ENCODE measurements around the gene THSD4. TPM values are rescaled to one million over a fixed set of nuclear protein-coding genes. Genes with fewer than 3 reads are reported as not detected.
A peak's percentile ranks its signal among the peaks of the same experiment; 100 is the strongest.

Gene THSD4
- total and polyA plus RNA-seq, 2 of the 8 experiments (the other 6 are each of a cell fraction or from before 2014, with no cell fraction given) = 2.5 to 6.2 TPM

DNA sequence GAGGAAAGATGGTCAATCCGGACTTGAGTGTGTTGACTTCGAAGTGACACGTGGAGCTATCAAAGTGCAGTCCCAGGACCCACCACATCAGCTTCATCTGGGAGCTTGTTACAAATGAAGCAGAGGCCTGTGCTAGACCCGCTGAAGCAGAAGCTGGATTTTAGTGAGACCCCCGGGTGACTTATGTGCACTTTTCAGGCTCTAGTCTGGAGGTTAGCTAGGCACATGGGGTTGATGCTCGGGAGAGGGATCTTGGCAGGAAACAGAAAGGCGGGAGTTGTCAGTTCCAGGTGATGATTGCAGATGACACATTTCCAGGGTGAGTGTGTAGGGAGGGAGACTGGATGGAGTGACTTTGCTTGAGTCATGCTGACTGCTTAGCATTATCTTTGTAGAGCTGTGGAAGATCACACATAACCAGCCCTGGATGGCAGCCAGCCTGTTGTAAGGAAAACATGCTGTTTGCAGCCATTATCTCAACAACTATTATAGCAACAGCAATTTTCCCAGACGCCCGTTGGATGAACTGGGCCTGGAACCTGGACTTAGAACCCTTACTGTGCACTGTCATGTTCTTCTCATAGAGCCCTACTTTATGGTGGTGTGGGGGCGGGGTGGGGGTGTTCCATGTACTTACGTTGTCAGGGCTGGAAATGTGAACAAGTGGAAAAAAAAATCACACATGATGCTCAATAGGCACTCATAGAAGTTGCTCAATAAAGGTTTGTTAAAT is 122.4 kb downstream of the THSD4 start:
- Histone ChIP-seq H2AFZ (ENCODE audit: low read length) (no peak overlapping the region), H2BK12ac (ENCODE audit: low read depth, low read length) (0 out of 2 replicates have a peak overlapping the region, but pooled peaks have one; percentile 3), H3K4me2 (ENCODE audit: insufficient read depth in 1 of 2, low read depth in 2 of 2, low read length in 2 of 2) (no peak overlapping the region), H3K23ac (ENCODE audit: insufficient read length) (no peak overlapping the region), H4K8ac (ENCODE audit: extremely low read depth, insufficient read depth, low read length) (no peak overlapping the region), H4K5ac (ENCODE audit: insufficient read length, low read depth, low read length) (no peak overlapping the region), H4K20me1 (replicated peaks in 1 of 2; ENCODE audit: control insufficient read depth in 1 of 2, insufficient read depth in 2 of 2, low read length in 2 of 2) (no peaks in the 10 kb centered on the region), H3K79me2 (ENCODE audit: control insufficient read depth in 1 of 2, insufficient read depth in 2 of 2, low read length in 2 of 2) (no peaks in the 10 kb centered on the region), H3K9me3 (ENCODE audit: insufficient read depth in 2 of 2, low read depth in 1 of 2, low read length in 1 of 2) (no peaks in the 10 kb centered on the region), H3K56ac (replicated peaks; ENCODE audit: insufficient read length, low read depth, low read length) (no peak overlapping the region), H3K27me3 (replicated peaks in 1 of 4; ENCODE audit: control insufficient read depth in 3 of 4, extremely low read depth in 1 of 4, insufficient read depth in 3 of 4, low read length in 3 of 4) (no peaks in the 10 kb centered on the region), H3K14ac (ENCODE audit: insufficient read length) (no peak overlapping the region), H2AK5ac (ENCODE audit: low read depth, low read length) (no peak overlapping the region), H2BK15ac (ENCODE audit: low read length) (no peak overlapping the region), H3K4ac (replicated peaks; ENCODE audit: insufficient read length, low read depth, low read length) (no peak overlapping the region), H3K18ac (ENCODE audit: extremely low read depth, low read length) (no peak overlapping the region), H3K79me1 (ENCODE audit: low read depth, low read length) (no peaks in the 10 kb centered on the region), H3K4me1 (replicated peaks in 1 of 4; ENCODE audit: control insufficient read depth in 3 of 4, insufficient read depth in 4 of 4, low read length in 3 of 4) (peaks cover 0 to 8% (median 3%) of the 10 kb centered on the region in 4 experiments; a peak in 3 of 7 replicates), H3K23me2 (ENCODE audit: low read depth, low read length) (no peaks in the 10 kb centered on the region), H3K36me3 (ENCODE audit: control insufficient read depth in 2 of 4, insufficient read depth in 4 of 4, low read length in 3 of 4) (no peaks in the 10 kb centered on the region; a peak in 1 of 8 replicates), H3K9ac (replicated peaks in 1 of 4; ENCODE audit: extremely low read depth in 1 of 4, low read depth in 3 of 4, low read length in 3 of 4) (no peak overlapping the region), H3K27ac (ENCODE audit: low read depth, low read length) (no peak overlapping the region), H2BK5ac (ENCODE audit: low read depth, low read length) (no peak overlapping the region), H2BK120ac (replicated peaks; ENCODE audit: low read depth, low read length) (no peak overlapping the region), H3K4me3 (ENCODE audit: extremely low read depth in 1 of 4, insufficient read depth in 2 of 4, low read depth in 3 of 4, low read length in 4 of 4) (no peak overlapping the region), H4K91ac (replicated peaks; ENCODE audit: insufficient read length, low read length) (peak overlapping the region; percentile 26), H2BK20ac (ENCODE audit: low read length) (no peak overlapping the region)
- ChIA-PET CTCF (ENCODE audit: partially characterized antibody) (interaction anchor here (1.4 kb wide), 1 partner anchor 130 kb away, joined by 3 read pairs; no protein-coding TSS in a partner anchor), POLR2A (ENCODE audit: partially characterized antibody) (no interaction called here)
- FAIRE-seq = no peak
- DNase-seq (ENCODE audit: low read depth in 1 of 2, low spot score in 2 of 2) = no peak
- WGBS, 2 experiments (ENCODE audit: extremely low coverage in 1 of 2, insufficient coverage in 1 of 2, insufficient read length in 1 of 2, insufficient replicate concordance in 2 of 2, low coverage in 1 of 2, low lambda C conversion rate in 2 of 2, missing lambda C conversion rate in 1 of 2) = 84% methylated on average over 11 of the region's 11 CpGs; no CpG with 5 or more reads in 1 of the 2 experiments
- peak; percentile 22; the same call in 1 of the 2 replicates for TF ChIP-seq E2F6 (IDR thresholded peaks at IDR 0.05)
- no peak for TF ChIP-seq ATF2 (IDR thresholded peaks at IDR 0.05; ENCODE audit: low read length)

All from H1 (cell line).